Measurements from ENCODE around the gene STRA8.

The STRA8 gene

DNA sequence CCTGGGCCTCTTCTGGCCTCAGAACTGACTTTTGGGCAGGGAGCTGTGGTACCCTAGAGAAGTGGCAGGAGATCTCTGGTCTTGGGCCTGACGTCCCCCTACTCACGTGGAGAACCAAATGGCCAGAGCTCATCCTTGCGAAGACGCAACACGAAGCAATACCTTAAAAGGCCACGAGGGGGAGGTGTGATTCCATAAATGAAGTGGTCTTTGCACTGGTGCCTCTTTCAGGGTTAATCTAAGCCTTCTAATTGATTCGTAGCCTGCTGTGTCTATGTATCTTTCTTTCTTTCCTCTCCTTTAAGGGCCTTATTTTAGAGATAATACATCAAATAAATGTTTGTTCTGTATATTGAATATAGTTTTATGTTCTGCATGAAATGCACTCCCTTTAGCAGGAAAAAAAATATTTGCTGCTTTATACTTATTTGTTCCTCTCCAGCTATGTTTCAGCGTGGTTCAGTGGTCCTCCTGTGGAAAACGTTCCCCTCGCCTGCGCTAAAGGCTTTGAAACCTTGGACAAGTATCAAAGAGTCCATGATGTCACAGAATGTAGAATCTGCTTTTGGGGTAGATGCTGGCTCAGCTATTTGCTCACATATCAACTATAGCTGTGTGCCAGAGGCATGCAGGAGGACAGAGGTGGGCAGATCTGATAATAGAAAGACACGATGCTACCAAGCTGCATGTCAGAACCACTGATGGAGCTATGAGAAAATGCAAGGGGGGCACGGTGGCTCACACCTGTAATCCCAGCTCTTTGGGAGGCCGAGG is 41.0 kb downstream of the STRA8 start:
- Histone ChIP-seq H3K9me2 (replicated peaks; ENCODE audit: insufficient read depth, low read length) (no peaks in the 10 kb centered on the region), H3K27ac (ENCODE audit: low read length) (no peak overlapping the region), H3K4me1 (ENCODE audit: low read length) (no peaks in the 10 kb centered on the region), H3K9me3 (replicated peaks; ENCODE audit: insufficient read depth, low read length) (no peaks in the 10 kb centered on the region), H3K4me2 (ENCODE audit: low read depth, low read length) (no peak overlapping the region), H3F3A (ENCODE audit: insufficient read depth, low read length) (no peaks in the 10 kb centered on the region), H4K20me1 (ENCODE audit: insufficient read depth, low read length) (no peaks in the 10 kb centered on the region), H3K36me3 (replicated peaks; ENCODE audit: insufficient read depth, low read length) (no peaks in the 10 kb centered on the region), H2AFZ (ENCODE audit: low read length) (no peak overlapping the region), H3K9ac (ENCODE audit: low read length) (no peak overlapping the region), H3K79me2 (ENCODE audit: low read length) (no peaks in the 10 kb centered on the region), H3K27me3 (replicated peaks; ENCODE audit: insufficient read depth, low read length) (no peaks in the 10 kb centered on the region), H3K4me3 (ENCODE audit: low read length) (no peak overlapping the region)
- DNase-seq: peak; percentile 79
- TF ChIP-seq CTCF (IDR thresholded peaks at IDR 0.05; ENCODE audit: low read length) (peak; percentile 94), EZH2phosphoT487 (IDR thresholded peaks at IDR 0.05; ENCODE audit: low read length) (no peak)

DNA sequence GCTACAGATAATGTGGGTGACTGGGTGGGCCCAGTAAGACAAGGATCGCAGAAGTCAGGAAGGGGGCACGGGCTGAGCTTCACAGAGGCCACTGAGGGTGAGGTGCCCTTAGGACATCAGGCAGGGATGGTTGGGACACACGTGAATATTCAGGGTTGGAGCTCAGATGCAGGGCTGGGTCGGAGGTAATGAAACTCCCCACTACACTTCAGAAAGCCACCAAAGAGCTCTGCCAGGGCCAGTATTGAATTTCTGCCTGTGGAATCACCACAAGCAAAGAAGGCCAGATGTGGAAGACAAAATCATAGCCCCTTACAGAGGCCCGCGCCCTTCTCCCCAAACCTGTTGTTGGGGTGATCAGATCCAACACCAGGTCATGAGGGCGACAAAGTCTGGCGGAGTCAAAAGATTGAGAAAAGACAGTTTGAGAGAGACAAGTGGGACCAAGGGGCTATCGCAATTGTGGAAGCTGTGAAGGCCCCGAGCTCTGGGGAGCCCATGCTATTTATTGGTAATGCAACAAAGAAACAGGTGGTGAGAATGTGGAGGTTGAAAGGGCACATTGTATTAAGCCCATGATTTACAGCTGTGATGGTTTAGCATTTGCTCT is 42.4 kb downstream of the STRA8 start:
- no peaks in the 10 kb centered on the region for H3K9me3 ChIP-seq (replicated peaks; ENCODE audit: insufficient read depth, low read length)
- H3K9me2 ChIP-seq (replicated peaks; ENCODE audit: insufficient read depth, low read length): no peaks in the 10 kb centered on the region
- no peaks in the 10 kb centered on the region for H3F3A ChIP-seq (ENCODE audit: insufficient read depth, low read length)
- H3K79me2 ChIP-seq (ENCODE audit: low read length): no peaks in the 10 kb centered on the region
- H3K27me3 ChIP-seq (replicated peaks; ENCODE audit: insufficient read depth, low read length): no peaks in the 10 kb centered on the region
- no peak for DNase-seq
- no peak overlapping the region for H3K4me3 ChIP-seq (ENCODE audit: low read length)
- H3K4me2 ChIP-seq (ENCODE audit: low read depth, low read length): no peak overlapping the region
- no peaks in the 10 kb centered on the region for H4K20me1 ChIP-seq (ENCODE audit: insufficient read depth, low read length)
- TF ChIP-seq EZH2 (optimal IDR thresholded peaks at IDR 0.05; ENCODE audit: low read depth, low read length): no peak
- no peak for TF ChIP-seq EZH2phosphoT487 (IDR thresholded peaks at IDR 0.05; ENCODE audit: low read length)
- no peak for TF ChIP-seq CTCF (IDR thresholded peaks at IDR 0.05; ENCODE audit: low read length)
- no peaks in the 10 kb centered on the region for H3K4me1 ChIP-seq (ENCODE audit: low read length)
- H3K9ac ChIP-seq (ENCODE audit: low read length): no peak overlapping the region
- no peak overlapping the region for H2AFZ ChIP-seq (ENCODE audit: low read length)
- no peaks in the 10 kb centered on the region for H3K36me3 ChIP-seq (replicated peaks; ENCODE audit: insufficient read depth, low read length)
- no peak overlapping the region for H3K27ac ChIP-seq (ENCODE audit: low read length)

- Histone ChIP-seq H3K4me3 (ENCODE audit: low read length) (no peak overlapping the region), H3K79me2 (ENCODE audit: low read length) (no peaks in the 10 kb centered on the region), H3K9me2 (replicated peaks; ENCODE audit: insufficient read depth, low read length) (no peaks in the 10 kb centered on the region), H3K4me1 (ENCODE audit: low read length) (no peaks in the 10 kb centered on the region), H2AFZ (ENCODE audit: low read length) (no peak overlapping the region), H4K20me1 (ENCODE audit: insufficient read depth, low read length) (no peaks in the 10 kb centered on the region), H3K27ac (ENCODE audit: low read length) (no peak overlapping the region), H3K9ac (ENCODE audit: low read length) (no peak overlapping the region), H3K4me2 (ENCODE audit: low read depth, low read length) (no peak overlapping the region), H3K36me3 (replicated peaks; ENCODE audit: insufficient read depth, low read length) (no peaks in the 10 kb centered on the region), H3F3A (ENCODE audit: insufficient read depth, low read length) (no peaks in the 10 kb centered on the region), H3K27me3 (replicated peaks; ENCODE audit: insufficient read depth, low read length) (no peaks in the 10 kb centered on the region), H3K9me3 (replicated peaks; ENCODE audit: insufficient read depth, low read length) (no peaks in the 10 kb centered on the region)
- TF ChIP-seq CTCF (IDR thresholded peaks at IDR 0.05; ENCODE audit: low read length) (no peak), EZH2 (optimal IDR thresholded peaks at IDR 0.05; ENCODE audit: low read depth, low read length) (no peak), EZH2phosphoT487 (IDR thresholded peaks at IDR 0.05; ENCODE audit: low read length) (no peak)
- DNase-seq: no peak
Observed at GRCh38 chr7:135277161-135277560, 43.5 kb downstream of the STRA8 start.

Measured in MM.1S (cell line).